Naive B cell (primary cell): ENCODE results near the gene ZDHHC11B. TPM values are rescaled to one million over a fixed set of nuclear protein-coding genes. Genes with fewer than 3 reads are reported as not detected.
"Not testable (repeated sequence)": the region's sequence is repeated elsewhere in the genome, so short reads cannot be mapped to it uniquely, and the experiment has no call there.

Experiments
- ATAC-seq, 2 donors: fragments of 150-1000 bp; cut with Tn5 transposase; 2 replicates each; pipeline ENCODE4 v1.10.0; 2021; ENCODE audit warnings: low read depth in 2 of 2, mild to moderate bottlenecking in 2 of 2, moderate library complexity in 2 of 2
- DNase-seq: peaks from one replicate; pipeline ENCODE4 v3.0.0; 2022
- H3K27ac Mint-ChIP-seq, 6 donors: one replicate each; pipeline ENCODE4 v1.8.0; 2020 to 2022; ENCODE audit warnings: mild to moderate bottlenecking in 6 of 6, mixed read lengths in 6 of 6, moderate library complexity in 5 of 6, inconsistent platforms in 2 of 6
- H3K27me3 Mint-ChIP-seq, 3 donors: one replicate each; pipeline ENCODE4 v1.8.0; 2021 to 2022; ENCODE audit warnings: mixed read lengths in 3 of 3, mild to moderate bottlenecking in 1 of 3
- H3K36me3 Mint-ChIP-seq, 2 donors: one replicate each; pipeline ENCODE4 v1.8.0; 2020 to 2022; ENCODE audit warnings: mixed read lengths in 2 of 2, inconsistent platforms in 1 of 2, mild to moderate bottlenecking in 1 of 2
- H3K4me1 Mint-ChIP-seq, 3 donors: one replicate each; pipeline ENCODE4 v1.8.0; 2020 to 2022; ENCODE audit warnings: mixed read lengths in 3 of 3, inconsistent platforms in 1 of 3, mild to moderate bottlenecking in 1 of 3, moderate library complexity in 1 of 3
- H3K4me3 Mint-ChIP-seq, 8 donors: one replicate each; pipeline ENCODE4 v1.8.0; 2020 to 2022; ENCODE audit warnings: mild to moderate bottlenecking in 8 of 8, mixed read lengths in 8 of 8, moderate library complexity in 8 of 8, inconsistent platforms in 2 of 8
- H3K9me3 Mint-ChIP-seq, 7 donors: one replicate each; pipeline ENCODE4 v1.8.0; 2020 to 2022; ENCODE audit warnings: mixed read lengths in 7 of 7, mild to moderate bottlenecking in 5 of 7, inconsistent platforms in 2 of 7, moderate library complexity in 1 of 7
- polyA plus RNA-seq, 6 donors: library from polyadenylated mRNA; unstranded; fragments of 300-500 nt; fragmentation: Illumina TruSeq; gene quantifications; one replicate each; pipeline ENCODE4 v1.2.3, GENCODE V29; 2021; ENCODE audit warnings: low read depth in 6 of 6

Gene ZDHHC11B
- polyA plus RNA-seq, 6 donors from 2014 or later: not detected

DNA sequence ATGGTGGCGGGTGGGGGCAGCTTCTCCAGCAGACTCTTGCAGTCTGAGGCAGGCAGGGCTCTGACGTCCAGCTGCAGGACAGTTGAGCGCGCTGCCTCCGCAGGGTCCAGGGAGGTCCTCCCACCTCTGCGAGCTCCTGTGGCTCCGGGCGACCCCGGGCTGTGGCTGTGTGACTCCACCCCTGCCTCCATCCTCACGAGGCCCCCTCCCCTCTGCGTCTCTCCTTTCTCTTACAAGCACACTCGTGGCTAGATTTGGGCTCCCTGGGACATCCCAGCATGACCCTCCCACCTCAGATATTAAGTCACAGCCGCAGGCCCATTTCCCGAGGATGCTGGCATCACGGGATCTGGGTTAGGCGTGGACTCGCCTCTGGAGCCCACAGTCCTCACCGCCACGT is 34.3 kb downstream of the ZDHHC11B start:
- H3K4me1 Mint-ChIP-seq, H3K9me3 Mint-ChIP-seq, H3K4me3 Mint-ChIP-seq, DNase-seq, ATAC-seq, H3K27ac Mint-ChIP-seq, H3K36me3 Mint-ChIP-seq, H3K27me3 Mint-ChIP-seq: not testable (repeated sequence)

GRCh38 chr5:749101-749670 is 35.3 kb downstream of the ZDHHC11B start:
- Mint-ChIP-seq H3K9me3 (no peaks in the 10 kb centered on the region), H3K27me3 (no peaks in the 10 kb centered on the region), H3K4me3 (no peak overlapping the region), H3K36me3 (no peaks in the 10 kb centered on the region), H3K4me1 (peaks cover 0 to 3% (median 0%) of the 10 kb centered on the region in 3 donors), H3K27ac (no peak overlapping the region)
- ATAC-seq (no peak), DNase-seq (no peak)

- not testable (repeated sequence) for H3K27ac Mint-ChIP-seq, H3K36me3 Mint-ChIP-seq, ATAC-seq, H3K9me3 Mint-ChIP-seq, H3K4me1 Mint-ChIP-seq, H3K4me3 Mint-ChIP-seq, H3K27me3 Mint-ChIP-seq, DNase-seq
These were observed 36.2 kb downstream of the ZDHHC11B start for GRCh38 chr5:748011-748980.

DNA sequence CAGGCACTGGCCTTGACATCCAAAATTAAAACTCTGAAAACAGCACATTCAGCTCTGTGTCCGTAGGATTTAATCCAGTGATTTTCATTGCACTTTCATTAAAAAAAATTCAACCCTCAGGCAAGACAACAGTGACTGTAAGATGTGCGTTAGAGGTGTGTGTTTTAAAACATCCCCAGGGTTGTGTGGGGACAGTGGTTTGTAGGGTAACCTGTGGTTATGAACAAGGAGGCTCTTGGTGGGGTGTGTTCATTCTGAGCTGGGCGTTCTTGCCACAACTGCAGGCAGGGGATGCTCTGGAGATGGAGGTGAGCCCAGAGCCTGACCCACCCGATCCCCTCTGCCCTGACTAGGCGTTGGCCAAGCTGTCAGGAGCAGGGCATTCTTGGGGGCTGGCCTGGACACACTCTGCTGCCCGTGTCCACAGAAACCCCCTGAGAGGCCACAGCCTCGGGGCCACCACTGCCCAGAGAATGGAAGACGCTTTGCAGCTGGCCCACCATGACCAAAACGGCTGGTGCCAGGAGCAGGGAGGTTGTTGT is 37.2 kb downstream of the ZDHHC11B start:
- not testable (repeated sequence) for H3K9me3 Mint-ChIP-seq, ATAC-seq, H3K4me1 Mint-ChIP-seq, H3K4me3 Mint-ChIP-seq, H3K27me3 Mint-ChIP-seq, H3K36me3 Mint-ChIP-seq, H3K27ac Mint-ChIP-seq, DNase-seq

DNA sequence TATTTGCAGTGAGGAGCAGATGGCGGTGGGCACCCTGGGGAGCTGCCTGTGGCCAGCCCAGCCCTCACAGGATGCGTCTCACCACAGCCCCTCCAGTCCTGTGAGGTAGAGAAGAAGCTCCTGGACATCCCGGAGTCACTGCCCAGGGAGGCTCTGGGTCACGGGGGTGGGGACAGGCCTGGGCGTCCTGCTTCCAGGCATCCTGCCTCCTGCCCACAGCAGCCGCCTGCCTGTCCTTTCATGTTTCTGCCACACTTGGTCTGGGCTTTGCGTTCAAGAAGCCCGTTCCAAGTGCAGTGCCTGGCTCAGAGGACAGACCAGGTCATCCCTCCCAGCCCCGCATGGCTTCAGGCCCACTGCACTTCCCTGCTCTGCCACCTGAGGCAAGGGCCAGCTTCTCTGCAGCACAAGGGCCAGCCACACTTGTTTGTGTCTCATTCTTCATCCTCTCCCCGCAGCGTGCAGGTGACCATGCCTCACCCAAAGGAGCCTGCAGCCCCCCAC is 38.2 kb downstream of the ZDHHC11B start:
- Mint-ChIP-seq H3K27me3 (no peaks in the 10 kb centered on the region), H3K4me3 (no peak overlapping the region), H3K9me3 (no peaks in the 10 kb centered on the region), H3K4me1 (no peaks in the 10 kb centered on the region), H3K27ac (no peak overlapping the region), H3K36me3 (no peaks in the 10 kb centered on the region)
- ATAC-seq: no peak
- no peak for DNase-seq

GRCh38 chr5:745272-746142 is 39.0 kb downstream of the ZDHHC11B start:
- DNase-seq, H3K27me3 Mint-ChIP-seq, ATAC-seq, H3K27ac Mint-ChIP-seq, H3K36me3 Mint-ChIP-seq, H3K4me1 Mint-ChIP-seq, H3K9me3 Mint-ChIP-seq, H3K4me3 Mint-ChIP-seq: not testable (repeated sequence)

- H3K27ac Mint-ChIP-seq: not testable (repeated sequence)
These were observed 40.7 kb downstream of the ZDHHC11B start for GRCh38 chr5:743696-744404.

DNA sequence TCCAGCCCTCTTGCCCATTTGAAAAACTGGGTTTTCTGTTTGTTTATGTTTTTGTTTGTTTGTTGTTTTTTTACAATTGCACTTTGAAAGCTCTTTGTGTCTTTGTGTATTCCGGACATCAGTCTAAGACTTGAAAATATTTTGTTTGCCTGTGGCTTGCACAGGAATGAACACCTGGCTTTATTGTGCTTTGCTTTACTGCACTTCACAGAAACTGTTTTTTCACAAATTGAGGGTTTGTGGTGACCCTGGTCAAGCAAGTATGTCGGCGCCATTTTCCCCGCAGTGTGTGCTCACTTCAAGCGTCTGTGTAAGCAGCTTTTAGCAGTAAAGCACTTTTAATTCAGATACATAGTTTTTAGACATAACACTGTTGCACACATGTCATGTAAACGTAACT is 42.3 kb downstream of the ZDHHC11B start:
- DNase-seq, H3K27me3 Mint-ChIP-seq, H3K4me1 Mint-ChIP-seq, ATAC-seq, H3K36me3 Mint-ChIP-seq, H3K27ac Mint-ChIP-seq, H3K9me3 Mint-ChIP-seq: not testable (repeated sequence)
- H3K4me3 Mint-ChIP-seq: peak overlapping the region in 1 of 8 donors; percentile 2

More at GRCh38 chr5:743696-744404, 40.7 kb downstream of the ZDHHC11B start:
- H3K4me1 Mint-ChIP-seq, DNase-seq, H3K36me3 Mint-ChIP-seq, H3K4me3 Mint-ChIP-seq, H3K27me3 Mint-ChIP-seq, ATAC-seq, H3K9me3 Mint-ChIP-seq: not testable (repeated sequence)

- not testable (repeated sequence) for H3K36me3 Mint-ChIP-seq
- H3K27me3 Mint-ChIP-seq: peaks cover 6 to 23% (median 10%) of the 10 kb centered on the region in 3 donors
These were observed 50.4 kb downstream of the ZDHHC11B start for GRCh38 chr5:734145-734544.

GRCh38 chr5:732754-733454 is 51.6 kb downstream of the ZDHHC11B start:
- H3K27ac Mint-ChIP-seq, H3K36me3 Mint-ChIP-seq, H3K4me1 Mint-ChIP-seq, DNase-seq, H3K4me3 Mint-ChIP-seq, ATAC-seq: not testable (repeated sequence)
- Mint-ChIP-seq H3K9me3 (peaks cover 0 to 11% (median 2%) of the 10 kb centered on the region in 7 donors), H3K27me3 (peaks cover 10 to 26% (median 10%) of the 10 kb centered on the region in 3 donors)

More at GRCh38 chr5:734145-734544, 50.4 kb downstream of the ZDHHC11B start:
- peaks cover 0 to 11% (median 2%) of the 10 kb centered on the region in 7 donors for H3K9me3 Mint-ChIP-seq
- H3K4me3 Mint-ChIP-seq, DNase-seq, H3K4me1 Mint-ChIP-seq, ATAC-seq, H3K27ac Mint-ChIP-seq: not testable (repeated sequence)

- not testable (repeated sequence) for ATAC-seq, H3K27ac Mint-ChIP-seq, H3K4me1 Mint-ChIP-seq, DNase-seq, H3K9me3 Mint-ChIP-seq, H3K4me3 Mint-ChIP-seq, H3K36me3 Mint-ChIP-seq
- H3K27me3 Mint-ChIP-seq: peaks cover 10 to 28% (median 17%) of the 10 kb centered on the region in 3 donors
These were observed 55.3 kb downstream of the ZDHHC11B start for GRCh38 chr5:729225-729624.

DNA sequence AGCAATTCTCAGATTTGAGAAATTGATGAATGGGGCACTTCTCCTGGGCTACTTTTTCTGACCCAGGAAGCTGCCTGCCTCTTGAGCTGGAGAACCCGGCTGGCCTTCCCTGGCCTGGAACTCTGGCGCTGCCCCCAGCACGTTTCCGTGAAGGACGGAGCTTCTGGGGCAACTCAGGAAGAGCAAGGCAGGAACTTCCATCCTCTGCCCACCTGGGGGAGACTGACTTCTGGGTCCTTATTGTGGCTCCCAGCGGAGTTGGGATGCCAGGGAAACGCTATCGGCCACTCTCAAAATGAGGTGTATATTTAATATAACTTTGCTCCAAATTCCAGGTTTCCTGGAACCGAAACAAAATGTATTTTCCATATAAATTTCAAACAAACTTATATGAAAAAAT is 57.4 kb downstream of the ZDHHC11B start:
- not testable (repeated sequence) for H3K36me3 Mint-ChIP-seq, H3K4me3 Mint-ChIP-seq, H3K4me1 Mint-ChIP-seq, H3K27ac Mint-ChIP-seq, DNase-seq, H3K9me3 Mint-ChIP-seq, ATAC-seq
- peaks cover 4 to 18% (median 7%) of the 10 kb centered on the region in 3 donors for H3K27me3 Mint-ChIP-seq
